Stimulated activated CD4-positive, alpha-beta T cell treated with anti-CD3 and anti-CD28 coated beads, Interleukin-12 subunit alpha, Interleukin-12 subunit beta, amount 100 ng/mL, for 48 hours (primary cell): ENCODE measurements around the gene GPAT3.
"Not testable (repeated sequence)": the region's sequence is repeated elsewhere in the genome, so short reads cannot be mapped to it uniquely, and the experiment has no call there.

ENCODE experiments used
- DNase-seq, 3 donors: peaks; one replicate each; pipeline ENCODE4 v3.0.0-alpha.2; 2020; ENCODE audit warnings: low read depth in 2 of 3, low spot score in 1 of 3

The GPAT3 gene

DNA sequence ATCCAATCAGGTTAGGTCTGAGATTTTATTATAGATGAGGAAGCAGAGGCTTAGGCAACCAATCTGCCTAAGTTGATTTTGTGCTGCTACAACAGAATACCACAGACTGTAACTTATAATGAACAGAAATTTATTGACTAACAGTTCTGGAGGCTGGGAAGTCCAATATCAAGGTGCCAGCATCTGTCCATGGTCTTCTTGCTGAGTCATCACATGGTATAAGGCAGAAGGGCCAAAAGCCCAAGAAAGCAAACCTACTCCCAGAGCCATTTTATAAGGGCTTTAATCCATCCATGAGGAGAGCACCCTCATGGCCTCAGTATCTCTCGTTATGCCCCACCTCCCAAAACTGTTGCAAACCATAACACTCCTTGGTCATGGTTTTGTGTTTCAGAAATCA is 55.8 kb downstream of the GPAT3 start:
- no peak for DNase-seq

DNA sequence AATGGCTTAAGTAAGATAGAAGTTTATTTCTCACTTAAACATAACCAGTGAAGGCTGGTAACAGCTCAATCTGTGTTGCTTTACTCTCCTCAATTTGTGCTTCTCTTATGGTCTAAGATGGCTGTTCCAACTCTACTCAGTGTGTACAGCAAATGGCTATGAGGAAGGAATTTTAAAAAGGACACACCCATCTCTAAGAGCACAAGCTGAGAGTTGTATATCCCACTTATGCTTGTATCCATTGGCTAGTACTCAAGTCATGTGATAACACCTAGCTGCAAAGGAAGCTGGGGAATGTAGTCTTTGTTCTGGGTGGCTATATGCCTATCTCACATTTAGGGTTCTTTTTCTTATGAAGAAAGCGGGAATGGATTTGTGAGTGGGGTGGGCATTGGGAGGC is 63.3 kb downstream of the GPAT3 start:
- no peak for DNase-seq

DNA sequence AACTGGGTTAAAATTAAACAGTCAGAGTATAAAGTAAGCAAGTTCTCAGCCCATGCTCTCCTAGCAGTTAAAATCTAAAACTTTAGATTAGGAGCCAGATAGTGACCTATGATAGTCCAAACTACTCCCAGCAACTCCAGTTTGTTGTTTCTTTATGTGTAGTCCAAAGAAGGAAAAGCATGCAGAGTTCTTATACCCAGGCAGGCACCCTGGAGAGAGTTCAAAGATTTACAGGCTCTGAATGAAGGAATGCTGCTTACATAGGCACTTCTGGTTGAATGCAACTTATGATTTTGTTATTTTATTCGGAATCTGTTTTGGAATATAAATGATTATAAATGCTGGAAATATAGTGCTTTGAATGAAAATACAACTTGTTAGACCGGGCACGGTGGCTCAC is 67.2 kb downstream of the GPAT3 start:
- no peak for DNase-seq

DNA sequence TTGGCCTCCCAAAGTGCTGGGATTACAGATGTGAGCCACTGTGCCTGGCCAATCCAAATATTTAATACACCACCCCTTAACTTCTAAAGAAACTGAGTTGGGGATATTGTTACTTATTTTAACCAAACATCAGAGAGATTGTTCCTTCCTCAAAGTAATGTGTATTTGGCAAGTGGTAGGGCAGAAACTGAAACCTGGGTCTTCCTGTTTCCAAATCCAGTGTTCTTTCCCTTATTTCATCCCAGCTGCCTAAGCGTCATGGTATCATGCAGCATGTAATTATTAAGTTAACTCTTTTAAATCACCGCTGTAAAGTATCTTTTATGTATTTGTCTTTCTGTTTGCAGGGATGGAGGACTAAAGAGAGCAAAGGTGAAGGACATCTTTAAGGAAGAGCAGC is 68.4 kb downstream of the GPAT3 start:
- no peak for DNase-seq

DNA sequence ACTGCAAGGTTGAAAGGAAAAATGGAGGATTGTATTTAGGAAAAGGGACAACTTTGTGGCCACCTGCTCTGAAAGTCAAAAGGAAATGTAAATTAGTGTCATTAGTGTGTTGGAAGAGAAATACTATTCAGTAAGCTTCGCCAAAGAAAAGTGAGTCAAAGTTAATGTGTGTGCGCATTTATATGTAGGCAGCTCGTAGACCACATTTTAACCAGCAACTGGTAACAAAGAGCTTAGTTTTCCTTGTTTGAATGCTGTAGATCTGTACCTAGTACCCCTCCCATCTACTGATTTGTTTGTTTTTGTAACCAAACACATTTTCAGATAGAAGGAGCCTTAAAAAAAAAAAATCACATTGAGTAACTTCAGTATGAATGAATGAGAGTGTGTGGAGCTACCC is 69.3 kb downstream of the GPAT3 start:
- no peak for DNase-seq

DNA sequence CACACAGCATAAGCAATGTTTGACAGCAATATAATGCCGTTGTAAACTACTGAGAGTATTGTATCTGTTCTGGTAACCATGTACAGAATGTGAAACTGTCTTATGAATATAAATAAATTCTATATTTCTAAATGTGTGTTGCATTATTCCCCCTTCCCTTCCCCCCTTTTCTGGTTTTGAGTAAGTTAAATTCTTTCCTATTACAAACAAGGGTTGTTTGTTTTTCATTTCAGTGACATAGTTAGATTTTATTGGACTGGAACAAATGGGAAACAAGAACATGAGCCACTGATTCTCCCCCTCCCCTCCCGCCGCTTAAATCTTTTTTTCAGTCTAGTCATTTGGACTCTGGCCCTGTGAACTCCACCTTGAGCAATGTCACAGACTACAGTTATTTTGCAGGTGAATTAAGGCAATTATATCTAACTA is 69.8 kb downstream of the GPAT3 start:
- DNase-seq: no peak

DNA sequence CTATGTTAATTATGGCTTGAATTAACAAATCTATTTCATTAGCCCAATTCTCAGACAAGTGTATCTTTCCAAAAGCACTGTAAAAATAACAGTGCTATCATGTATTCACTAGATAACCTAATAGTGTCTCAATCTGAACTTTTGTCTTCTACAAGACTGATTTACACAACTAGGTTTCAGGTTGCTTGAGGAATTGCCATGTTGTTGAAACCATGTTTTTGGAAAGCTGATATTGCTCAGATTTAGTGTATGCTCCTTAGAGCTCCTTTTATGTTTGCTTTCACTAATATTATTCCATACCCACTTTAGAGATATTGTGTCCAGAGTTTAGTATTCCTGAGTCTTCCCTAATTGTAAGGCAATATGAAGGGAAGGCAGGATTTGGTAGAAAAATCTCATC is 70.6 kb downstream of the GPAT3 start:
- DNase-seq: no peak

DNA sequence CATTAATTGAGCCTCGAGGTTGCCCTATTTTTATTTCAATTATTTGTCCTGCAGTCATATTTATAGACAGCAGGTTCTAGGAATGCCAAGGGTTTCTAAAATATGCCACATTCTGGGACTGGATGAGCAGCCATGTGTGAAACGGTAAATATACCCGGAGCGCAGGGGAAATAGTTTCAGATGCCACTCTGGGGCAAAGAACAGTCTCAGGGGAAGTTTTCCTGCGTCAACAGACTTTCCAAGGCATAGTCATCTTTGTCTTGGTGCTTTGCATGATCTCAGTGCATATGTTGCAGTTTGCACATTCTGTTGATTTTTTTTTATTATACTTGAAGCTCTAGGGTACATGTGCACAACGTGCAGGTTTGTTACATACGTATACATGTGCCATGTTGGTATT is 71.0 kb downstream of the GPAT3 start:
- DNase-seq: no peak

DNA sequence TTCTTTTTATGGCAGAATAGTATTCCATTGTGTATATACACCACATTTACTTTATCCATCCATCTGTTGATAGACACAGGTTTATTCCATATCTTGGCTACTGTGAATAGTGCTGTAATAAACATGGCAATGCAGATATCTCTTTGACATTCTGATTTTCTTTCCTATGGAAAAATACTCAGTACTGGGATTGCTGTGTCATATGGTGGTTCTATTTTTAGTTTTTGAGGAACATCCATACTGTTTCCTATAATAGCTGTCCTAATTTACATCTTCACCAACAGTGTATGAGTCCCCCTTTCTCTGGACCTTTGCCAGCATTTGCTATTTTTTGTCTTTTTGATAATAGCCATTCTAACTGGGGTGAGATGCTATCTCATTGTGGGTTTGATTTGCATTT is 73.5 kb downstream of the GPAT3 start:
- no peak for DNase-seq

DNA sequence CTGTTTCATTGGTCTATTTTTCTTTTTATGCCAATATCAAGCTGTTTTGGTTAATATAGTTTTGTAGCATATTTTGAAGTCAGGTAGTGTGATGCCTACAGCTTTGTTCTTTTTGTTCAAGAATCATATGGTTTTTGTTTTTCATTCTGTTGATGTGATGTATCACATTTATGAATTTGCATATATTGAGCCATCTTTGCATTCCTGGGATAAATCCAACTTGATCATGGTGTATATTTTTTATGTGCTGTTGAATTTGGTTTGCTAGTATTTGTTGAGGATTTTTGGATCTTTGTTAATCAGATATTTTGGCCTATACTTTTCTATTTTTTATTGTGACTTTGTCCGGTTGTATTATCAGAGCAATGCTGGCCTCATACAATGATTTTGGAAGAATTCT is 74.8 kb downstream of the GPAT3 start:
- no peak for DNase-seq

DNA sequence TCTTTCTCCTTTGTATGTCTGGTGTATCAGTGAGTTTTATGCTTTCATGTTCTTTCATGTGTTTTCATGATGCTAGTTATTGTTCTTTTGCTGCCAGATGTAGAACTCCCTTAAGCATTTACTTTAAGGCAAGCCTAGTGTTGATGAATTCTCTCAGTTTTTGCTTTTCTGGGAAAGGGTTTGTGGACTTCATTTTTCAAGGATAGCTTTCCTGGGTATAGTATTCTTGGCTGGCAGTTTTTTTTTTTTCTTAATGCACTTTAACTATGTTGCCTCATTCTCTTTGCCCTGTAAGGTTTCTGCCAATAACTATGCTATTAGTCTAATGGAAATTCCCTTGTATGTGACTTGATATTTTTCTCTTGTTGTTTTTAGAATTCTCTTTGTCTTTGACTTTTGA is 77.1 kb downstream of the GPAT3 start:
- no peak for DNase-seq

DNA sequence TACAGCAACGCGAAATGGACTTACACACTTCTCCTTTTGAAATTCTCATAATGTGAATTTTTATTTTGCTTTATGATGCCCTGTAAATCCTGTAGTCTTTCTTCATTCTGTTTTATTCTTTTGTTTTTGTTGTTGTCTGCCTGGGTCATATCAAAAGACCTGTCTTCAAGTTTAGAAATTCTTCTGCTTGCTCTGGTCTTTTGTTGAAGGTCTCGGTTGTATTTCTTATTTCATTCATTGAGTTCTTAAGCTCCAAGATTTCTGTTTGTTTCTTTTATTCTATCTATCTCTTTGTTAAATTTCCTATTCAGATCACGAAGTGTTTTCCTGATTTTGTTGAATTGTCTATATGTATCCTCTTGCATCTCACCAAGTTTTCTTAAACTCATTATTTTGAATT is 78.1 kb downstream of the GPAT3 start:
- no peak for DNase-seq

DNA sequence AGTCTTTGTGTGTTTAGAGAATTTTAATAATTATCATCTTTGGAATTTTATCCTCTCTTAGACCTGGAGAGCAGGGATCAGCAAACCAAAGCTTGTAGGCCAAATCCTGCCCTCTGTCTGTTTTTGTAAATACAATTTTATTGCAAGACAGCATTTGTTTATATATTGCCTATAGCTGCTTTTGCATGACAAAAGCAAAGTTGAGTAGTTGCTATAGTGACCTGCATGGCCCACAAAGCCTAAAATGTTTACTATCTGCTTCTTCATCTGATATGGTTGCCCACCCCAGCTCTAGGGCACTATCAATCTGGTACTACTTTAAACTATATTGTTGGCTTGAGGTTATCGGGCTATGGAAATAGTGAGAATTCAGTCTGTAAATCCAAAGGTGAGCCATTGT is 80.3 kb downstream of the GPAT3 start:
- DNase-seq: no peak

DNA sequence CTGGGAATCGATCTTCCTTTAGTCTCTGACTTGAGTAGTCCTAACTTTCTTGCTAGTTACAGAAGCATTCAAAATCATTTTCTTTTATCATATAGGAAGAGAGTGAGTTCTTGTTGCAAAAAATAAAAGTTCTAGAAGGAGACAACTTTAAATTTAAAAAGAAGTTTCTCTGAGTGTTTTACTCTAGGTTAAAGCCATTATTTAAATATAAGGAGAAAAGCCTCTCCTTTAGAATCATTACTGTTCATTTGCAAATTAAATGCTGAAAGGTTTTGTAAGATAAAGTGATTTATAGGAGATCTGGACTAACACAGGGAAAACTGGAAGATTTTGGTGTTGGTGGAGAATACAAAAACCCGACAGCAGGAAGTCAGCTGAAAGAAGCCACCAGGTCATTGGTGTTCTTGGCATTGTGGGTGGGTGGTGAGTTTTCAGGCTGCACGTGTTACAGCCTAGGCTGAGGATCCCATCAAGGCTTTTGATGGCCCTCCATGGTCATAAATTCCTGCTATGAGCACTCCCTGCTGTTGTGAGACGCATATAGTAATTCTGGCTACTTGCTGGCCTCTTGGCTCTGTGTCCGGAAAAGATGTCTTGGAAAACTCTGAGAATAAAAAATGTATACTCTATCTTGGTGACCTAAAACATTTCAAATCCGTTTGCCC is 81.6 kb downstream of the GPAT3 start:
- DNase-seq: no peak

DNA sequence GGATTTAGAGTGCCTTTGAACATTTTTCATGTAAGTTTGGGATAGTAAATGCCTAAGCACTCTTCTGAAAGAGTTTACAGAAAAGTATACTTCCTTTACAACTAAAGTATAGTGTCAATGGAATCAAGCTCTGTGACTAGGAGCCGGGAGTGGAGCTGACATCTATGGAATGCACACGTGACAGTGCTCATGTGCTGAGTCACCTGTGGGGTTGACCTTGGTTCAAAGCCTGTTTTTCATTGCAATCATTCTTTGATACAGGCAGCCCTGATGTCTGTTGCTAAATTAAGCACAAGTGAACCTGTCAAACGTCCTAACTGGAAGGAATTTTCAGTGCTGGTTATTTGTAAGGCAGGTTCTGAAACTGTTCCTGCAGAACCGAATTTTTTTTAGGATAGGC is 82.5 kb downstream of the GPAT3 start:
- no peak for DNase-seq

DNA sequence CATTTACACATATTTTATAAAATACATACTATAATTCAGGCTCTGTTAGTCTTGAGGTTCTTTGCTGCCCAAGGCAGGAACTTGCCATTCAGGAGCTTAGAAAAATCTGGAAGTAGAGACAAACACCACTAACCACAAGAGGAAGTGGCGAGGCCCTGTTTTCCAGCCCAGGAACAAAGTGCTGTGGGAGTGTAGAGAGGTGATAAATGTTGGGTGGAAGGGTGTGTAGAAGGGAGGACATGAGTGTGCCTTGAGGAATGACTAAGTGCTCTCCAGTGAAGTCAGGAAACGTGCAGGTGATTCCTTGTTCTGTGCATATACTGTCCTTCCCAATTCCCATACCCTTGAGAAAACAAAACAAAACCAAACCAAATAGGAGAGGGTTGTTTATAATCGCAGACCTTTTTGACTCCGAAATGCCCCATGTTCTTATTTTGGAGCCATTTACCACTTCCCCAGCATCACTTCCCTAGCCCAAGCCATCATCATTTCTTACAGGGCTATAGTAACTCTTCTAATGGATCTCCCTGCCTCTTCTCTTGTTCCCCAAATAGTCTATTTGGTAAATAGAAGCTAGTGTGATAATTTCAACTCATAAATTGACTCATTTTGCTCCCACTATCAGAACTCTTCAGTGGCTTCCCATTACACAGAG is 83.2 kb downstream of the GPAT3 start:
- DNase-seq: no peak

DNA sequence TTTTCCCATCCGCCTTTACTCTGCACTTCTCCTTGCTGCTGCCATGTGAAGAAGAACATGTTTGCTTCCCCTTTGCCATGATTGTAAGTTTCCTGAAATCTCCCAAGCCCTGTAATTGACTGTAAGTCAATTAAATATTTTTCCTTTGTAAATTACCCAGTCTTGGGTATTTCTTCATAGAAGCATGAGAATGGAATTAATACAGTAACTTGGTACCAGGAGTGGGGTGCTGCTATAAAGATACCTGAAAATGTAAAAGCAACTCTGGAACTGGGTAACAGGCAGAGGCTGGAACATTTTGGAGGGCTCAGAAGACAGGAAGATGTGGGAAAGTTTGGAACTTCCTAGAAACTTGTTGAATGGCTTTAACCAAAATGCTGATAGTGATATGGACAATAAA is 86.2 kb downstream of the GPAT3 start:
- not testable (repeated sequence) for DNase-seq

DNA sequence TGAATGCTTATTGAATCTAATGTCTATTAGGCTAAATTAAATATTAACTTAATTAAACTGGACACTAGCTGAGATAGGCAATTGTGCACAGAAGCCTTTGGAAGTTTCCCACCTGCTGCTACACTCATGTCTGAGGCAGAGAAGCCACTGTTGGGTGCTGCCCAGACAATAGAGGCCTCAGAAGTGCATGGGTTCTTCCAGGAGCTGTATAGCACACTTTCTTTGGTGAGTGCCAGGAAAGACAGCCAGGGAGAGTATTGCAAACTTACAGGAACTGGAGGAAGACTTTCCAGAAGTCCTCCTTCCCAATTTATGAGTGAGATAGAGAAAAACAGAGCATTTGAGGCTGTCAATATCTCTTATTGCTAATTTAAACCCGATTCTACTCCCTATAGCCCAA is 89.9 kb downstream of the GPAT3 start:
- DNase-seq: no peak

DNA sequence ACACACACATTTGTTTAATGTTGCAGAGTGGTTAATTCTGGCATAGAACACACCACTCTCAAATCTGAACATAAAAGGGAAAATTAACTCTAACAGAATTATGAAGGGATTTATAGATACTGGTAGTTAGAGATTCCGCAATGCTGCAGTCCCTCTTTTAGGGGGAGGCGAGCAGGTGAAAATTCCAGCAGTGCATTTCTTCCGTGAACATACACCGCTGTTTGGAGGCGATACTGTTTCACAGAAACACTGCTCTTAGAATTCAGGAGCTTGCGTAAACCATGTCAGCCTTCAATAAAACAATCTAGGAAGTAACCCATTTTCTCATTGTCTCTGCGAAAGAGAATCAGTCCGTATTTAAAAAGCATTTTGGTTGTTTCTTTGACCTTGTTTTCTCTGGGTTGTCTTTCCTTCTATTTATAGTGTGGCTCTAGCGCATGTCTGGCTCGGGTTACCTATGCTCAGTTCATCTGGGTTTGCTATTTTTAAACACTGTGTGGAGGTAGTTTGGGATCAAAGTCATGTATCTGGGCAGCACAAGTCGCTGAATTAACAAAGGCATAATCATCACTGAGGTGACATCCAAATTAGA is 90.4 kb downstream of the GPAT3 start:
- no peak for DNase-seq

DNA sequence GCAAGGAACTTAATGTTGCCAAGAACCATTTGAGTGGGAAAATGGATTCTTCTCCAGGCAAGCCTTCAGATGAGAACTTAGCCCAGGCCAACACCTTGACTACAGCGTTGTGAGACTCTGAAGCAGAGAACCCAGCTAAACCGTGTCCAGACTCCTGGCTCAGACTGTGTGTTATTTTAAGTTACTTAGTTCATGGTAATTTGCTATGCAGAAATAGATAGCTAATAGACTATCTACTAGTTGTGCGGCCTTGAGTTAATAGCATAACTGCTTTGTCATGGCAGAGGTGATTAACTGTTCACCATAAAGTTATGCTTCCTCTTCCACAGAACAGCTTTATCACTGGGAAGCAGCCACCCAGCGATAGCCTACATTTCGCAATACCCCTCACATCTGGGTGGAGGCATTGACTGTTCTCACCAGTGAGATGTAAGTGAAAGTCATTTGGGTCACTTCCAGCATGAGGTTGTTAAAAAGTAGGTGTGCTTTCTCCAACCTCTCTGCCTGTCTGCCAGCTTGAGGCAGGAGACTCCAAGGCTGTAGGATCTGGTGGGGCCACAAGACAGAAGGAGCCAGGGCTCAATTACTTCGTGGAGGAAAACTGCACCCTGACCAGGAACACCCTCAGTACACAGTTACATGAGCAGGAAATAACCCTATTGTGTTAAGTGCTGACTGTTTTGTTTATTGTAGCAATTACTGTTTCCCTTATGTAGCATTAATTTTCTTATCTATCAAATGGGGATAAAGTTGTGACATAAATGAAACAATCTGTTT is 94.2 kb downstream of the GPAT3 start:
- no peak for DNase-seq

DNA sequence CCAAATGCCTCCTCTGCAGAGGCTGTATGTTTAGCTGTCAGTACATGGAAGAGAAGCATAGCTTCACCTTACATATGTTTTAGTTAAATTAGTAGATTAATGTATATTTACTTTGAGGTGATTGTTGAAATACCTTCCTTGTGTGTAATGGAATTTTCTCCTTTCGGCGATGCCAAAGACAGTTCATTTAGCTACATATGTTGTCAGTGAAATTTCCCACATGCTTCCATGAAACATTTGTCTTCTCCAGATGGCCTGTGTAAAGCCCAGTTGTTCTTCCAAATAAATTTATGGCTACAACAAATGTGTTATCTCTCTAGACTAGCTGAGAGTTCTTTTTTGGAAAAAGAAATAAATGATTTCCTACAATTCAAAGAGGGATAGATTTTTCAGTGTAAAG is 95.2 kb downstream of the GPAT3 start:
- no peak for DNase-seq

DNA sequence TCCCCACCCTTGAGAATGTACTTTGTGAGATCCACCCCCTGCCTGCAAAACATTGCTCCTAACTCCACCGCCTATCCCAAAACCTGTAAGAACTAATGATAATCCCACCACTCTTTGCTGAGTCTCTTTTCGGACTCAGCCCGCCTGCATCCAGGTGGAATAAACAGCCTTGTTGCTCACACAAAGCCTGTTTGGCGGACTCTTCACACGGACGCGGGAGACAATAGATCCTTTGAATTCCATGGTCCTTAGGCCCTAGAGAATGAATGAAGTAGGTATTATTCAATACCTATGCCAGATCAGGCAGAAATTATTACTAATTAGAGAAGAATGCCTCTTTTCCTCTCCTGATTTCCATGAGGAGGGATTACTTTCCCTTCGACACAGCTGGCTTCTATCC is 101.0 kb downstream of the GPAT3 start:
- no peak for DNase-seq
